HG03442 (cell line): ENCODE measurements around the gene CAMK2G.
"Not testable (repeated sequence)": the region's sequence is repeated elsewhere in the genome, so short reads cannot be mapped to it uniquely, and the experiment has no call there.

Experiments
- ATAC-seq: cut with Tn5 transposase; IDR thresholded peaks from one replicate; pipeline ENCODE4 v1.9.1; 2021; ENCODE audit warnings: mild to moderate bottlenecking, moderate library complexity; ENCODE audit not compliant: unreplicated experiment

Gene CAMK2G

GRCh38 chr10:73905256-73906020, 31.1 kb upstream of the CAMK2G start:
- no peak for ATAC-seq

GRCh38 chr10:73902351-73902750, 28.0 kb upstream of the CAMK2G start:
- no peak for ATAC-seq

- no peak for ATAC-seq
Observed at GRCh38 chr10:73901261-73901660, 26.9 kb upstream of the CAMK2G start.

GRCh38 chr10:73900064-73900463, 25.7 kb upstream of the CAMK2G start:
- no peak for ATAC-seq

- no peak for ATAC-seq
Observed at GRCh38 chr10:73899423-73899822, 25.1 kb upstream of the CAMK2G start.

GRCh38 chr10:73898730-73899410, 24.5 kb upstream of the CAMK2G start:
- no peak for ATAC-seq

- no peak for ATAC-seq
Observed at GRCh38 chr10:73897693-73898092, 23.3 kb upstream of the CAMK2G start.

- not testable (repeated sequence) for ATAC-seq
Observed at GRCh38 chr10:73895381-73895780, 21.0 kb upstream of the CAMK2G start.

GRCh38 chr10:73894245-73894971, 20.1 kb upstream of the CAMK2G start:
- ATAC-seq = no peak

- ATAC-seq = no peak
Observed at GRCh38 chr10:73893426-73893825, 19.1 kb upstream of the CAMK2G start.

GRCh38 chr10:73892310-73893030, 18.1 kb upstream of the CAMK2G start:
- no peak for ATAC-seq

- ATAC-seq = no peak
Observed at GRCh38 chr10:73891540-73891939, 17.2 kb upstream of the CAMK2G start.

GRCh38 chr10:73890830-73891229, 16.5 kb upstream of the CAMK2G start:
- ATAC-seq = not testable (repeated sequence)

GRCh38 chr10:73890261-73890660, 15.9 kb upstream of the CAMK2G start:
- no peak for ATAC-seq

- ATAC-seq = not testable (repeated sequence)
Observed at GRCh38 chr10:73889416-73889815, 15.1 kb upstream of the CAMK2G start.

- ATAC-seq = peak; percentile 55
Observed at GRCh38 chr10:73889014-73889413, 14.7 kb upstream of the CAMK2G start.

- no peak for ATAC-seq
Observed at GRCh38 chr10:73888514-73888913, 14.2 kb upstream of the CAMK2G start.

- ATAC-seq = no peak
Observed at GRCh38 chr10:73887294-73888039, 13.1 kb upstream of the CAMK2G start.

GRCh38 chr10:73886661-73887293, 12.4 kb upstream of the CAMK2G start:
- ATAC-seq = no peak

GRCh38 chr10:73886085-73886529, 11.8 kb upstream of the CAMK2G start:
- ATAC-seq = peak; percentile 61
